ENCODE data around the gene FAM83F.

The FAM83F gene

GRCh38 chr22:39979048-39979447 lies 15.7 kb upstream of the FAM83F start:
- TF ChIP-seq, protein P1, sequence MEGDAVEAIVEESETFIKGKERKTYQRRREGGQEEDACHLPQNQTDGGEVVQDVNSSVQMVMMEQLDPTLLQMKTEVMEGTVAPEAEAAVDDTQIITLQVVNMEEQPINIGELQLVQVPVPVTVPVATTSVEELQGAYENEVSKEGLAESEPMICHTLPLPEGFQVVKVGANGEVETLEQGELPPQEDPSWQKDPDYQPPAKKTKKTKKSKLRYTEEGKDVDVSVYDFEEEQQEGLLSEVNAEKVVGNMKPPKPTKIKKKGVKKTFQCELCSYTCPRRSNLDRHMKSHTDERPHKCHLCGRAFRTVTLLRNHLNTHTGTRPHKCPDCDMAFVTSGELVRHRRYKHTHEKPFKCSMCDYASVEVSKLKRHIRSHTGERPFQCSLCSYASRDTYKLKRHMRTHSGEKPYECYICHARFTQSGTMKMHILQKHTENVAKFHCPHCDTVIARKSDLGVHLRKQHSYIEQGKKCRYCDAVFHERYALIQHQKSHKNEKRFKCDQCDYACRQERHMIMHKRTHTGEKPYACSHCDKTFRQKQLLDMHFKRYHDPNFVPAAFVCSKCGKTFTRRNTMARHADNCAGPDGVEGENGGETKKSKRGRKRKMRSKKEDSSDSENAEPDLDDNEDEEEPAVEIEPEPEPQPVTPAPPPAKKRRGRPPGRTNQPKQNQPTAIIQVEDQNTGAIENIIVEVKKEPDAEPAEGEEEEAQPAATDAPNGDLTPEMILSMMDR (IDR thresholded peaks at IDR 0.05; ENCODE audit: control insufficient read depth, extremely low read depth, insufficient read depth), result no peak
- DNase-seq (ENCODE audit: low read depth), result no peak
- no peak overlapping the region for H3K4me3 ChIP-seq (ENCODE audit: low read depth, low read length)

- DNase-seq (ENCODE audit: low read depth), result no peak
Measured at GRCh38 chr22:39979458-39979857, 15.3 kb upstream of the FAM83F start.

DNA sequence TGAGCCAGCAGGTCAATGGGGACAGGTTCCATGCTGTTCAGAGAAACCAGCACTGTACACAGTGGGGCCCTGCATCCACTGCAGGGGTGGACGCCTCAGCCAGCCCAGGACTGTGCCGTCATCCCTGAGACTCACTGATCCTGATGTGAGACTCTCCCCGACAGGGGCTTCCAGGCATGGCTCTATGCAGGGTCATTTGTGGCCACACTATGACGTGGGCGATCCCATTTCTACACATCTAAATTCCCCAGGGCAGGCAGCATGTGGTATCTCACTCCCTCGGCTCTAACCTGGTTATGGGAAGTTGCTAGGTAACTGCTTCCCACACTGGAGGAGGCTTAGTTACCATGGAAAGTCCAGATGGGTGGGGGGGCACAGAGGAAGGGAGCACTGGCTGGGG lies 14.2 kb upstream of the FAM83F start:
- DNase-seq (ENCODE audit: low read depth), result no peak
- TF ChIP-seq, protein P1 (IDR thresholded peaks at IDR 0.05; ENCODE audit: control insufficient read depth, extremely low read depth, insufficient read depth), result no peak
- H3K4me3 ChIP-seq (ENCODE audit: low read depth, low read length), result no peak overlapping the region

More at GRCh38 chr22:39979458-39979857, 15.3 kb upstream of the FAM83F start:
- TF ChIP-seq, protein P1 (IDR thresholded peaks at IDR 0.05; ENCODE audit: control insufficient read depth, extremely low read depth, insufficient read depth), result no peak
- H3K4me3 ChIP-seq (ENCODE audit: low read depth, low read length), result no peak overlapping the region

GRCh38 chr22:39983346-39983745 lies 11.4 kb upstream of the FAM83F start:
- H3K4me3 ChIP-seq (ENCODE audit: low read depth, low read length), result no peak overlapping the region
- TF ChIP-seq, protein P1 (IDR thresholded peaks at IDR 0.05; ENCODE audit: control insufficient read depth, extremely low read depth, insufficient read depth), result no peak
- no peak for DNase-seq (ENCODE audit: low read depth)

GRCh38 chr22:39984006-39984405 lies 10.7 kb upstream of the FAM83F start:
- TF ChIP-seq, protein P1 (IDR thresholded peaks at IDR 0.05; ENCODE audit: control insufficient read depth, extremely low read depth, insufficient read depth), result no peak
- no peak overlapping the region for H3K4me3 ChIP-seq (ENCODE audit: low read depth, low read length)
- DNase-seq (ENCODE audit: low read depth), result no peak

- no peak for DNase-seq (ENCODE audit: low read depth)
- TF ChIP-seq, protein P1 (IDR thresholded peaks at IDR 0.05; ENCODE audit: control insufficient read depth, extremely low read depth, insufficient read depth), result no peak
- H3K4me3 ChIP-seq (ENCODE audit: low read depth, low read length), result no peak overlapping the region
Measured at GRCh38 chr22:39984746-39985145, 10.0 kb upstream of the FAM83F start.

DNA sequence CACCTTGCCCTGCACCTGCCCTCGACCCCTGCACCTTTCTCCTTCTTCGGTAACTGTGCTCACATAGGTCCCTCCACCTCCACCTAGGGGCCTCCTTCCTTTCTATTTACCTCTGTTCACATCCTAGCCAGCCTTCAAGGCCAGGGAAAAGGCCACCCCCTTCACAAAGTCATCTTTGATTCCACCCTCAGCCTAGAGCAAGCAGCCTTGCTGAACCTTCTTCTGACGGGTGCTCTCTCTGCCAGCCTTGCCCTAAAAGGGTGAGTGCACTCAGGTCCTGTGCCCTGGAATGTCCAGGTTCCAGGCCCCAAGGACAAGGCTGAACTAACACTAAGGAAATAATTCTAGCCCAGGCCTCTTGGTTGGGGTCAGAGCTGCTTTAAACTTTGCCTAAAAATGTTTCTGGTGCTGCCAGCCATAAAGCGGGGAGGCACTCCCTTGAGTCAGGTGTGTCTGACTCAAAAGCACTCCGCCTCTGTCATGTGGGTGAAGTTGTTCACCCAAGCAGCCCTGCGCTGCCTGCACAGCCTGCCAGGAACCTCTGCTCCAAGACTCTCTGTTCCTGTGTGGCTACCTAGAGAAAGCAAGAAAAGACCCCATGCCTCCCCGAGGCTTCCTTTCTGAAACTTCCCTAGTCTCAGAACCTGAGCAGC lies 9.2 kb upstream of the FAM83F start:
- no peak overlapping the region for H3K4me3 ChIP-seq (ENCODE audit: low read depth, low read length)
- DNase-seq (ENCODE audit: low read depth), result no peak
- TF ChIP-seq, protein P1 (IDR thresholded peaks at IDR 0.05; ENCODE audit: control insufficient read depth, extremely low read depth, insufficient read depth), result no peak

Data from LNCaP clone FGC (cell line).